Measurements from ENCODE around the gene ANXA11. TPM values are rescaled to one million over a fixed set of nuclear protein-coding genes. Genes with fewer than 3 reads are reported as not detected.

Gene ANXA11
- total RNA-seq, 1 donor from 2014 or later = 405 TPM

- DNase-seq (no peak), ATAC-seq (no peak)
- intact Hi-C loops (cut with micrococcal nuclease) = no loop called here
Measured at GRCh38 chr10:80173466-80173865, 31.9 kb downstream of the ANXA11 start.

GRCh38 chr10:80172896-80173295 is 32.4 kb downstream of the ANXA11 start:
- intact Hi-C loops (cut with micrococcal nuclease) = no loop called here
- ATAC-seq (no peak), DNase-seq (no peak)

- ATAC-seq = no peak
- intact Hi-C loops (cut with micrococcal nuclease) = no loop called here
- DNase-seq = no peak
Measured at GRCh38 chr10:80171248-80171660, 34.1 kb downstream of the ANXA11 start.

- DNase-seq (no peak), ATAC-seq (no peak)
- intact Hi-C loops (cut with micrococcal nuclease) = no loop called here
Measured at GRCh38 chr10:80170641-80171040, 34.7 kb downstream of the ANXA11 start.

GRCh38 chr10:80170026-80170425 is 35.3 kb downstream of the ANXA11 start:
- ATAC-seq = no peak
- DNase-seq = no peak
- intact Hi-C loops (cut with micrococcal nuclease) = no loop called here

- ATAC-seq (peak; percentile 12), DNase-seq (no peak)
- intact Hi-C loops (cut with micrococcal nuclease) = no loop called here
Measured at GRCh38 chr10:80168679-80169380, 36.5 kb downstream of the ANXA11 start.

GRCh38 chr10:80168162-80168511 is 37.2 kb downstream of the ANXA11 start:
- peak; percentile 27 for ATAC-seq
- DNase-seq = no peak
- intact Hi-C loops (cut with micrococcal nuclease) = no loop called here

- DNase-seq (no peak), ATAC-seq (peak; percentile 29)
- intact Hi-C loops (cut with micrococcal nuclease) = no loop called here
Measured at GRCh38 chr10:80167471-80168161, 37.7 kb downstream of the ANXA11 start.

GRCh38 chr10:80166581-80167470 is 38.5 kb downstream of the ANXA11 start:
- DNase-seq (no peak), ATAC-seq (no peak)
- intact Hi-C loops (cut with micrococcal nuclease) = no loop called here

- peak; percentile 23 for ATAC-seq
- intact Hi-C loops (cut with micrococcal nuclease) = no loop called here
- DNase-seq = no peak
Measured at GRCh38 chr10:80165173-80165572, 40.2 kb downstream of the ANXA11 start.

- DNase-seq (no peak), ATAC-seq (no peak)
- intact Hi-C loops (cut with micrococcal nuclease) = no loop called here
Measured at GRCh38 chr10:80164596-80164995, 40.7 kb downstream of the ANXA11 start.

- intact Hi-C loops (cut with micrococcal nuclease) = no loop called here
- no peak for ATAC-seq
- no peak for DNase-seq
Measured at GRCh38 chr10:80163741-80164341, 41.5 kb downstream of the ANXA11 start.

GRCh38 chr10:80161321-80162083 is 43.8 kb downstream of the ANXA11 start:
- intact Hi-C loops (cut with micrococcal nuclease) = no loop called here
- no peak for DNase-seq
- ATAC-seq = no peak

- intact Hi-C loops (cut with micrococcal nuclease) = no loop called here
- no peak for DNase-seq
Measured at GRCh38 chr10:80160361-80161320, 44.7 kb downstream of the ANXA11 start.

GRCh38 chr10:80159166-80159873 is 46.0 kb downstream of the ANXA11 start:
- intact Hi-C loops (cut with micrococcal nuclease) = loop anchor here (5.0 kb wide), 1 partner anchor 48 kb away; the partner anchor contains the start of gene ANXA11
- no peak for DNase-seq

More at GRCh38 chr10:80160361-80161320, 44.7 kb downstream of the ANXA11 start:
- no peak for ATAC-seq

GRCh38 chr10:80158598-80159127 is 46.7 kb downstream of the ANXA11 start:
- ATAC-seq = peak; percentile 93
- intact Hi-C loops (cut with micrococcal nuclease) = loop anchor here (5.0 kb wide), 1 partner anchor 49 kb away; the partner anchor contains the start of gene ANXA11

More at GRCh38 chr10:80159166-80159873, 46.0 kb downstream of the ANXA11 start:
- peak; percentile 3 for ATAC-seq

GRCh38 chr10:80158126-80158525 is 47.2 kb downstream of the ANXA11 start:
- intact Hi-C loops (cut with micrococcal nuclease) = loop anchor here (5.0 kb wide), 1 partner anchor 49 kb away; the partner anchor contains the start of gene ANXA11
- peak; percentile 16 for ATAC-seq
- no peak for DNase-seq

More at GRCh38 chr10:80158598-80159127, 46.7 kb downstream of the ANXA11 start:
- peak; percentile 91 for DNase-seq
